GM18907 (cell line): ENCODE measurements around the gene TJP1.
"Not testable (repeated sequence)": the region's sequence is repeated elsewhere in the genome, so short reads cannot be mapped to it uniquely, and the experiment has no call there.

Source experiments
- ATAC-seq: cut with Tn5 transposase; IDR thresholded peaks from one replicate; pipeline ENCODE4 v1.9.1; 2021; ENCODE audit warnings: mild to moderate bottlenecking, moderate library complexity; ENCODE audit not compliant: unreplicated experiment

The TJP1 gene

DNA sequence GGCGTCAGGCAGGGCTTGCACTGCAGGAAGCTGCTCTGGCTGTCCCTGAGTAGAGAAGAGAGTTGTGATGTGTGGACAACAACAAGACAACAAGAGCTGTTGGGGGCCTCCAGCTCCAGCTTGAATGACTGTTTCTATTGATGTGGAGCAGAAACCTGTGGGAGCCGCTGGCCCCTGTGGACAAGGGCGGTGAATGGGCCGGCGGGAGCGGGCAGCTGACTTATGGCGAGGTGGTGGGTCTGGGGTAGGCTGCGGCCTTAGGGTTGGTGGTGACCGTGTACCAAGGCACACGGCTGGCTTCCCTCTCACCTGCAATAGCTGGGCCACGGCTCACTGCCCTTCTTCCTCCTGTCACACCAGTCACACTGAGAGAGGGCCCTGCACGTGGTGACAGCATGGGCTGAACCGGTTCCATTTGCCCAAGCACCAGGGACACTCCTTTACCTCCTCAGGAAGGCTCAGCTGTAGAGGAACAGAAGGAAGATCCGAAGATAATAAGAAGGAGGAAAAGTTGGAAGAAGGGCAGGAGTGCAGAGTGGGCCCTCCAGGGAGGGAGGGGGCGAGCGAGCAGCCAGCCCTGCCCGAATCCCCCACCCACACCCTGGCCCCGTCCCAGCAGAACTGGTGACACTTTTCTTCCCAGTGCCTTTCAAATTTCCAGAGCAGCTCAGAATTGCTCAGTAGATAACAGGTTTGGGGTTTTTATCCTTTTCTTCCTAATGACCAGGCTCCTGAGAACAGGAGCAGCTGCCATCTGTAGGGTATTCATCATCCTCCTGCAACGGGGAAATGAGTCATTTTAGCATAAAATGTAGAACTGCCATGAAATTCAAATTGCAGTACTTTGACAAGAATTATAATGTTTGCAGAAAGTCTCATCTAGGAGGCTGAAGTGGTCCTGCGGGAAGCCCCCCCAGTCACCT, 136.9 kb downstream of the TJP1 start:
- no peak for ATAC-seq

DNA sequence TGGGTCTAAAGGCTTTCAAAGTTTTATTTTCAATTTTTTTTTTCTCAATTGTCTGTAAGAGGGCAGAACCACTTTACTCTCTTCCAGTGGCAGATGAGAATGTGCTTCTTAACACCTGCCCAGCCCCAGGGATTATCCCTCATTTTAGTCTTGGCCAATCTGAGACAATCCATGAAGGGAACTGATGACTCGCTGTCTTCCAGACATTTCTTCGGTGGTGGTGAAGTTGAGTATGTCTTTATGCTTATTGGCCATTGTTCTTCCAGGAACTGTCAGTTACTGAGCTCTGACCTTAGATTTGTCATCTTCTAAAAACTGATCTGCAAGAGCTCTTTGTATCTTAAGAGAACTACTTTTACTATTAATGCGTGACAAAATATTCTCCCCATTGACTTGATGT, 139.5 kb downstream of the TJP1 start:
- ATAC-seq, result no peak

DNA sequence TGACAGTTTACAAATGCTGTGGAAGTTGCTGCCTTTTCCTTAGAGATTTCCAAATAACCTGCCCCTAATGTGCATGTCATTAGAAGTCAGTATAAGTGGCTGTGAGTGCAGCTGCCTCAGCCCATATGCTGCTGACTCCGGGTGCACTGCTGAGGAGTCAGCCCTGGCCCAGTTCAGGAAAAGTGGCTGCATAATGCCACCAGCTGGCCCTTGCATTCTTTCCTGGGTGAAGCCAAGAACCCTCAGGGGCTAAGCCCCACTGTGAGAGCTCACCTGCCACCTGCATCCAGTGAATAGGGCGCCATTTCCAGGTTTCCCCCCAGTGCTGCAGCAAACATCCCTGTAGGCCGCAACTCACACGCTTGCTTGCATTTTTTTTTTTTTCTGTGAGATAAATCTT, 139.9 kb downstream of the TJP1 start:
- ATAC-seq, result no peak

DNA sequence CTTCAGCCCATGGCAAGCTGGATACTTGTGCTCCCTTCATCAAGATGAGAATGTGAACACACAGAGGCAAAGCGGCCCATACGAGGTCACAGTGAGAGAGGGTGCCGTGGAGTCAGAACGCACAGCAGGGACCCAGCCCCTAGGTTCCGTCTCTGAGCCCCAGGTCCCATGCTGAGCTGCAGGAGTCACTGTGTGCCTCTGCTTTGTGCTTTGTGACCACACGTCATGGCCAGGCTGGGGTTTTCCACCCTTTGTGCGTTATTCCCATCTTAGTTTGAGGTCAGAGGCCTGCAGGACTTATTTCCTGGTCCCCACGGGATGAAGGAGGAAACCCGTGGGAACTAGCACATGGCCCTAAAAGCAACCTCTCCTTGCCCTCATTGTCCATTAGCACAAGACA, 140.3 kb downstream of the TJP1 start:
- ATAC-seq, result no peak

DNA sequence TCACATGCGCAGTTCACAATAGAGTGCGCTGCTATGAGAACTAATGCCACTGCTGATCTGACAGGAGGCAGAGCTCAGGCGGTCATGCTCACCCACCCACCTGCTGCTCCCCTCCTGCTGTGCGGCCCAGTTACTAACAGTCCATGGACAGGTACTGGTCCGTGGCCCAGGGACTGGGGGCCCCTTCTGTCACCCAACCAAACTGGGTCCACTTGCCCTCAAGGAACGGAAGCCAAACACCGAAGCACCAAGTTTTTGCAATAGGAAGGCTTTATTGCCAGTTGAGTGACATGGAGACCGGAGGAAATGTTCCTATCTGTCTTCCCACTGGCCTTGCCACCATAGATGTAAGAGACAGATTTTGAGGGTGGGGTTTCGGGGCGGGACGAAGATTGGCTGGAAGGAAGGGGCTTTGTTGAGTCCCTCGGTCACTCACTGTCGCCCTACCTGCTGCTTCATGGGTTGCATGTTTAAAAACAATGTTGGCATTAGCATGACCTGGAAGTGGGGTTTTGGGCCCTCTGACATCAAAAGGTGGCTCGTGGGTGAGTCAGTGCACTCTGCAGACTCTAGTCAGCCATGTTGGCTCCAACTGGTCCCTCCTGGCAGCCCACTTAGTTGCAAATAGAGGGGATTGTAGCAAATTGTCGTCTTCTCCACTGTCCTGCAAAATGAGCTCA, 141.0 kb downstream of the TJP1 start:
- ATAC-seq, result no peak

DNA sequence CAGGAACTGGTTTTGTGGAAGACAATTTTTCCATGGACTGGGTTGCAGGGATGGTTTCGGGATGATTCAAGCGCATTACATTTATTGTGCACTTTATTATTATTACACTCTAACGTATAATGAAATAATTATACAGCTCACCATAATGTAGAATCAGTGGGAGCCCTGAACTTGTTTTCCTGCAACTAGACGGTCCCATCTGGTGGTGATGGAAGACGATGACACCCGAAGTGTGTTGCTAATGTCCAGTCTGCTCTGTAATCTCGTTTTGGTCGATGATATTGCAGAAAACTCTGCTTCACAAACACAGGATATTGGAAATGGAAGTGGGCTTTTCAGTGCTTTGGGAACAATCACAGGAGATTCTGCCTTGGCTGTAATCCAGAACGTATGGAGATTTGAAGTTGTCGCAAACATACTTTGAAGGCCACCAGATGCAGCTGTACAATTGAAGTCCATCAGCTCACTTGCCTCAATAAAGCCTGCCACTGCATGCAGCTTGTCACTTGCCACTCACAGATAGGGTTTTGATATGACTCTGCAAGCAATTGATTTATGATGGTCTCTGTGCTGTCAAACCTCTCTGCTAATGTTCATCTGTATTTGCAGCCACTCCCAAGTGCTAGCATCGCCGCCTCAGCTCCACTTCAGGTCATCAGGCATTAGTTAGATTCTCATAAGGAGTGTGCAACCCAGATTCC, 141.7 kb downstream of the TJP1 start:
- ATAC-seq, result no peak

DNA sequence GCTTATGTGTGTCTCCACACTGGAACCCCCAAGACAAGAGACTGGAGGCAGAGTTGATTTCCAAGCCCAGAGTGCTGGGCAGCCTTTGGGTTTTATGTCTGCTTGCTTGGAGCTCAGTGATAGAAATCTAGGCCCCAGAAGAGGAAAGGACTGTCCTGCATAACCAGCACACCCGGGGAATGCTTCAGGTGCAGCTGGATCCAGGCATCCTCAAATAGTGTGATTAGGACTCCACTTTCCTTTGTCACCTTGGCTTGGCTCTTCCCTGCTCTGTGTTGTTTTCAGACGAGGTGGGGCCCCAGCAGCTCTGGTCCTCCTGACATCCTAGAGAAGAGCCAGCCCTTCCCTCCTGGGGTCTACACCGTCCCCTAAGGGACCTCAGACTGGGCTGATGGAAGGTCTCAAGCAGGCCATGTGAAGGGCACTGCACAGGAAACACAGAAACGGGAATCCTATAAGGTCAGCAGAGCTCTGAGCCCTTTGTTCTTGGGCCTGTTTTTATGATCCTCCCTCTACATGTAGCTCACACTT, 143.7 kb downstream of the TJP1 start:
- ATAC-seq, result no peak

DNA sequence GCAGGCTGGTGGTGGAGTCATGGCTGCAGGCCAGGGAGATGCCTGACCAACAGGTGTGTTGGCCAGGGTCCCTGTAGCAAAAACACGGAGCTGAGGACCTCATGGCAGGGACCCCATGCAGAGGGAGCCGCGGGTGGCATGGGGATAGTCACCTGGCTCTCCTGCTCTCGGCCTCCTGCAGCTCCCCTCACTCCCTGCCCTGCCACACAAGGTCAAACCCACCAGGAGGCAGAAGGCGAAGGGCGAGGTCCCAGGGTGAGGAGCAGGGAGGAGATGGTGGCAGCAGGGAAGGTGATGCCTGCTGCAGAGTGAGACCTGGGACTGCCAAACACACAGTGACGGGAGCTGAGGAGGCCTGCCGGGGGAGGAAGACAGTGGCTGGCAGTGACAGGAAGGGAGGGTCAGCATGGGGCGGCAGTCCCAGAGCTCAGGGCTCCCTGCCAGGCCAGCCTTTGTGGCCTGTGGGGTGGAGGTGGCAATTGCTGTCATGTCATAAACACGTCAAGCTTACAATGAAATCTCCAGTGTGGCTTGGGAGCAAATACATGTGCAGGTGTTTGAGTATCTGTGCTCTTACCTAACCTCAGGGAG, 144.3 kb downstream of the TJP1 start:
- no peak for ATAC-seq

DNA sequence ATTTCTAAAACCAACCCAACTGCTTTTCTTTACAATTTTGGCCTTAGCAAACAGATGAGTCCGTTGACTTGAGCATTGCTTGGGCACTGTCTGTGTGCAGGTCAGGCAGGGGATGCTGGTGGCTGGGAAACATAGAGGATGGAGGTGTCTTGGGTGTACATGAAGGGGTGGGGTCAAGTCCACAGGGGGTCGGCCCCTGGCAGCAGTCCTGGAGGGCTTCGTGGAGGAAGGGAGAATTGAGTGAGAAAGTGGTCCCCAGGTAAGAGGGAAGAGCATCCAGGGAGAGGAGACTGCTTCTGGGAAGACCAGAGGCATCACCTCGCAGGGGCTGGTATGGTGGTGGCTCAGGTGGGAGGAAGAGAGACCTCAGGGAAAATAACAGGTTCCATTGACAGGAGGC, 144.8 kb downstream of the TJP1 start:
- no peak for ATAC-seq

DNA sequence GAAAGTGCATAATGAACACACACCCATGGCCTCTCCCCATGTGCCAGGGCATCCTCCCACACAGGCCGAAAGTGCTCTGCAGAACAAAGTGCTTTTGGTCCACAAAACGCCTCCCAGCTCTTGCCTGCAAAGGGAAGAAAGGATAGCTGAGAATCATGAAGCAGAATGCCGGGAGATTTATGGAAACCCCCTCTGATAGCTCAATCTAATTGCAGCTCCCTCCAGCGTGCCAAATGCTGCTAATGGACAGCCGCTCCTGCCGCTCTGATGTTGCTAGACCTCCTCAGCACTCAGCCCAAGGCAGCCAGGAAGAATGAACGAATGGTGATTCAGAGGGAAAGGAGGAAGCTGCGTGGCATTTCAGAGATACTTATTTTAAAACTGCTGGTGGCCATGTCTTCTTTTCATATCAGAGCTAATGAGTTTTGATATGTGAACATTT, 145.3 kb downstream of the TJP1 start:
- ATAC-seq, result no peak

DNA sequence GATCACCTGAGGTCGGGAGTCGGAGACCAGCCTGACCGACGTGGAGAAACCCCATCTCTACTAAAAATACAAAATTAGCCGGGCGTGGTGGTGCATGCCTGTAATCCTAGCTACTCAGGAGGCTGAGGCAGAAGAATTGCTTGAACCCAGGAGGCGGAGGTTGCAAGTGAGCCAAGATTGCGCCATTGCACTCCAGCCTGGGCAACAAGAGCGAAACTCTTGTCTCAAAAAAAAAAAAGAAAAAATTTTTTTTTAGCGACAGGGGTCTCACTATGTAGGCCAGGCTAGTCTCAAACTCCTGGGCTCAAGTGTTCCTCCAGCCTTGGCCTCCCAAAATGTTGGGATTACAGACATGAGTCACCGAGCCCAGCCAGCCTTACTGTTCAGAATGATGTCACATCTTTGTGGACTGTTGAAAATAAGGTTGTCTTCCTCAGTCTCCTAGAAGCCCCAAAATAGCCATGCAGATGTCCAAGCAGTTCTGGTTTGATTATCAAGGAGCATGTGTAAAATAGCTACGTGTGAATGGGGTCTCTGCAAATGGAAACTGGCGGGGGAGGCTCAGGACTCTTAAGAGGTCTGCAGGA, 145.8 kb downstream of the TJP1 start:
- not testable (repeated sequence) for ATAC-seq

DNA sequence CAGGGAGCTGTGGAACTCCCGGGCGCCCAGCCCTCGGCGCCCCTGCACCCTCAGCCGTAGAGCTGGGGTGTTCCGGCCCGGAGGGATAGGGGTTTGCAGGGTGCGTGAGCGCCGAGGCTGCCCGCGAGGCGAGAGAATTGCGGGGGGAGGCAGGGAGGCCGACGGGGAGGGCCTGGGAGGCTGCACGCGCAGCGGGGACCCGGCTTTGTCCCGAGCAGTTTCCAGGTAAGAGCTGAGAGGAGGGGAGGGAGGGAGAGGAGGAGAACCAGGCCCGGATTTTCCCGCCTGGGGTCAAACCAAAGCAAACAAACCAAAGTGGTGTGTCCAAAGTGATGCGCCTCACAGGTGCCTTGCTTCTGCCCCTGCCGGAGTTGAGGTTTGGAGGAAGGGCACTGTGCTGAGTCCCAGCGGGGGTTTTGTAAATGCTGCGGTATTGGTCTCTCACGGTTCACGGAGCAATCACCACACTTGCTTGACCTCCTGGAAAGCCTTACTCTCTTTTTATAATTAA, 146.4 kb downstream of the TJP1 start:
- no peak for ATAC-seq

DNA sequence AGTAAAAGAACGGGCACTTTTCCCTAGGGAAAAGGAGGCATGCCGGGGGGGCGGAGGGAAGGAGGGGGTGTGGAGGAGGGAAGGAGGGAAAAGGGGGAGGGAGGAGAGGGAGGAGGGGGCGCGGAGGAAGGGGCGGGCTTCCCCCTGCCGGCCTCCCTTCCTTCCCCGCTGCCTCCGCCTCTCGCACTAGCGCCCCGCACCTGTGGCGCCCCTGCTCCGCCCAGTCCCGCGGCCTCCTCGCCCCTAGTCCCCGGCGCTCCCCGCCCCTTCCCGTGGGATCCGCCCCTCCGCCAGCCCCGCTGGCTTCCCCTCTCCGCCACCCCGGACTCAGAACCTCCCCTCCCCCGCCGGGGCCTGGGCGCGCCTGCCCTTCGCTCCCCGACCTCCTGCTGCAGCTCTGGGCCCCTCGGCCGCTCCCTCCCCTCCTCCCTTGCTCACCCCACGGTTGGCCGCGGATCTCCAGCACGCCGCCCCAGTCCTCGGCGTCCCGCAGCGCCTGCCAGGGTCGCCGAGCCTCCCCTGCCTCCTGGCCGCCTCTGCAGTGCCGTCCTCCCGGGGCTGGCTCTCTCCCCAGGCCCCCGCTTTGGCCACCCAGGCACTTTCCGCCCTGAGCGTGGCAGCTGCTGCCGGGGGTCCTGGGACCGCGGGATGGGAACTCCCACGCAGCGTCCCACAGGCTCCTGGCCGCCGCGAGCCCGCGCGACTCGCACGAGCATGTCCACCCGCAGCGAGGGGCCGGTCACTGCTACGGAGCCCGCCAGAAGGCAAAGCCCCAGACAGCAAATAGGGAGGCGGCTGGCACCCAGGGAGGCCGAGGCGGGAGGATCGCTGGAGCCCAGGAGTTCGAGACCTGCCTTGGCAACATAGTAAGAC, 147.4 kb downstream of the TJP1 start:
- no peak for ATAC-seq

DNA sequence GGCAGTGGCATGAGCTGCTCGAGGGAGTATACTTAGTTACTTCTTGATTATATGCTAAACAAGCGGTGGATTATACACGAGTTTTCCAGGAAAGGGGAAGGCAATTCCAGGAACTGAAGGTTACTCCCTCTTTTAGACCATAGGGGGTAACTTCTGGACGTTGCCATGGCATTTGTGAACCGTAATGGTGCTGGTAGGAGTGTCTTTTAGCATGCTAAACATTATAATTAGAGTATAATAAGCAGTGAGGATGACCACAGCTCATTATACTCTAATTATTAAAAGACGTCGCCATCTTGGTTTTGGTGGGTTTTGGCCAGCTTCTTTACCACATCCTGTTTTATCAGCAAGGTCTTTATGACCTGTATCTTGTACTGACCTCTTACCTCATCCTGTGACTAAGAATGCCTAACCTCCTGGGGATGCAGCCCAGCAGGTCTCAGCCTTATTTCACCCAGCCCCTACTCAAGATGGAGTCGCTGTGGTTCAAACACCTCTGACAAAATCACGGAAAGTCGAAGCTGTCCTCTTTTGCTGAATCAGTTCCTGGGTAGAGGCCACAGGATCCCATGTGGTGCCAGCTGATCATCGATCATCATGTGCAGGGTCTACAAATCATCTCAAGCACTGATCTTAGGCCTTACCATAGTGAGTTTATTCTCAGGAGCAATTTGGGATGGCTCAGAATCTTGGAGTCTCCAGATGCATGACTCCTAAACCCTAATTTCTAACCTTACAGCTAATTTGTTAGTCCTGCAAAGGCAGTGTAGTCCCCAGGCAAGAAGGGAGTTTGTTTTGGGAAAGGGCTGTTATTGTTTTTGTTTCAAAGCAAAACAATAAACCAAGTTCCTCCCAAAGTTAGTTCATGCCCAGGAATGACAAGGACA, 149.1 kb downstream of the TJP1 start:
- no peak for ATAC-seq

DNA sequence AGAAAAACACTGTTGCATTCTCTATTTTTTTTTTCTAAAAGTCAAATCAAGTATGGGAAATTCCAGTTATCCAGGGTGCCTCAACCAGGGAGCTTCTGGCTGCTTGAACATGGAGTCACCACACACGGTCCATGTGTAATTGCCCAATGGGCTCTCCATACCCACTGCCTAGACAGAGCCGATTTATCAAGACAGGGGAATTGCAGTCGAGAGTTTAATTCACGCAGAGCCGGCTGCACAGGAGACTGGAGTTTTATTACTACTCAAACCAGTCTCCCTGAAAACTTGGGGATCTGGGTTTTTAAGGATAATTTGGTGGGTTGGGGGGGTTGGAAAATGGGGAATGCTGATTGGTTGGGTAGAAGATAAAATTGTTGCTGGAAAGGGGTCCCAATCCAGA, 149.8 kb downstream of the TJP1 start:
- ATAC-seq, result no peak

DNA sequence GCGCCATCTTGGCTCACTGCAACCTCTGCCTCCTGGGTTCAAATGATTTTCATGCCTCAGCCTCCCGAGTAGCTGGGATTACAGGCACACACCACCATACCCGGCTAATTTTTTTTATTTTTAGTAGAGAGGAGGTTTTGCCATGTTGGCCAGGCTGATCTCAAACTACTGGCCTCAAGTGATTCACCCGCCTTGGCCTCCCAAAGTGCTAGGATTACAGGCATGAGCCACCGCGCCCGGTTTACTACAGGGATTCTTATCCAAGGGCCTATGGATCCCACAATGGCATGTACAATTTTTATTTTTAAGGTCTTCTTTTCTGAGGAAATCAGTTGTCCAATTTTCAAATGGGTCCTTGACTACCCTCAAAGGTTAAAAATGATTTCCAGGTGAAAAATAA, 150.2 kb downstream of the TJP1 start:
- ATAC-seq, result not testable (repeated sequence)

DNA sequence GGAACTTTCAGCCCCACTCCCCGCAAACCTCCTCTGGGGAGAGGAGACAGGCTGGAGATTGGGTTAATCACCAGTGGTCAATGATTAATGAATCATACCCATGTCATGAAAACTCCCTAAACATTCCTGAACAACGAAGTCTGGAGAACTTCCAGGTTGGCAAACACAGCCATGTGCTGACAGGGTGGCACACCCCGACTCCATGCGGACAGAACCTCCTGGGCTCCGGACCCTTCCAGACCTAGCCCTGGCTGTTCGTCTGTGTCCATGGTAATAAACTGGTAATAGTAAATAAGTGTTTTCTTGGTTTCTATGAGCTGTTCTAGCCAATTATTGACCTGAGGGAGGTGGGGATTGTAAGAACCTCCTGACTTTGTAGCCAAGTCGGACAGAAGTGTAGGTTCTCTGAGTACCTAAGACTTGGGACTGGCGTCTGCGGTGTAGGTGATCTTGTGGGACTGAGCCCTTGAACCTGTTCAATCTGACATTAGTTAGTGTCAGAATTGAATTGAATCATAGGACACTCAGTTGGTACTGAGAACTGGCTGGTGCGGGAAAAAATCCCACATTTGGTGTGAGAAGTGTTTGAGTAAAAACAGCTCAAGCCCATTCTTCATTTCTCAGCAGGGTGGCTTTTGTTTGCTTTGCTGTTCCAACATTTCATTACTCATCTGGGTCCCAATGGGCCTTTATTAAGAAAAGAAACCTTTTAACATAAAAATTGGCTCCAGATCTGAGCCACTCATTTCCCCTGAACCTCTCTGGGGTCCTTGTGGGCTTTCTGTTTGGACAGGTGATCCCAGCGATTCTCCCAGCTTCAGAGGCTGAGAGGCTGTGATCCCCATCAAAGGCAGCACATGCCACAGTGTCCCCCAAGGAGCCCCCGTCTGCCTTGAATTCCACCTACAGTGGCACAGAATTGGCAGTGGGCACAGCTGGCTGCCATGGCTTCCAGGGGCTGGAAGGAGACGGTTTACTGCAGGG, 151.0 kb downstream of the TJP1 start:
- no peak for ATAC-seq
